ENCODE data around the gene CYP2A13. TPM values are rescaled to one million over a fixed set of nuclear protein-coding genes. Genes with fewer than 3 reads are reported as not detected.
A peak's percentile ranks its signal among the peaks of the same experiment; 100 is the strongest.

The CYP2A13 gene
- total RNA-seq, 1 experiment from 2014 or later: 0.63 TPM

- H2AFZ ChIP-seq (ENCODE audit: low read length): no peak overlapping the region
- no peak overlapping the region for H2AK5ac ChIP-seq (ENCODE audit: insufficient read length, low read length)
- whole genome bisulfite sequencing (ENCODE audit: extremely low coverage, insufficient read length, low lambda C conversion rate): no CpG with 5 or more reads among the region's 5 CpGs
- no peaks in the 10 kb centered on the region; the same call in 1 of the 2 replicates for H3K4me1 ChIP-seq (ENCODE audit: insufficient read depth, low read length)
- no peaks in the 10 kb centered on the region for H3K79me2 ChIP-seq (ENCODE audit: insufficient read depth, low read length)
- peak overlapping the region; percentile 15 to 42 (median 25); a peak in 3 of 7 replicates for H3K27ac Mint-ChIP-seq
- H2BK120ac ChIP-seq (ENCODE audit: low read depth, low read length, poor library complexity, severe bottlenecking): no peak overlapping the region
- H4K91ac ChIP-seq (ENCODE audit: insufficient read length, low read depth, low read length): no peak overlapping the region
- no peak for TF ChIP-seq CTCF (conservative IDR thresholded peaks at IDR 0.05)
- H3K56ac ChIP-seq (ENCODE audit: insufficient read length, low read depth, low read length): no peak overlapping the region
- no peak overlapping the region for H2BK5ac ChIP-seq (ENCODE audit: insufficient read length, low read length)
- H3K79me1 ChIP-seq (ENCODE audit: insufficient read depth, low read depth, low read length, poor library complexity, severe bottlenecking): no peaks in the 10 kb centered on the region
- no peak overlapping the region for H3K9ac ChIP-seq (ENCODE audit: extremely low read depth, insufficient read length, low read length)
- H3K23me2 ChIP-seq (ENCODE audit: insufficient read length, low read depth, low read length, poor library complexity, severe bottlenecking): no peaks in the 10 kb centered on the region
- no peak overlapping the region for H3K14ac ChIP-seq (ENCODE audit: insufficient read depth, low read length)
- H3K4me1 Mint-ChIP-seq: peaks cover 20 to 60% of the 10 kb centered on the region in 2 experiments
- DNase-seq: no peak
- no peak overlapping the region for H3T11ph ChIP-seq (ENCODE audit: low read length)
- H4K20me1 ChIP-seq (ENCODE audit: control insufficient read depth, insufficient read depth, insufficient read length): no peaks in the 10 kb centered on the region
- no peak overlapping the region for H2BK20ac ChIP-seq (ENCODE audit: low read depth, low read length, poor library complexity, severe bottlenecking)
- no peaks in the 10 kb centered on the region for H3K27me3 ChIP-seq (ENCODE audit: insufficient read depth, low read length)
- H3K27me3 Mint-ChIP-seq (ENCODE audit: low read depth): peaks cover 48% of the 10 kb centered on the region
- H3K4me2 ChIP-seq (ENCODE audit: insufficient read depth, insufficient read length, low read length): no peak overlapping the region
- no peak overlapping the region for H3K27ac ChIP-seq (ENCODE audit: insufficient read length, low read depth, low read length)
- H4K8ac ChIP-seq (replicated peaks; ENCODE audit: insufficient read length, low read depth, low read length): no peak overlapping the region
- no peak overlapping the region for H2BK15ac ChIP-seq (ENCODE audit: low read depth, low read length)
- no peak overlapping the region for H3K23ac ChIP-seq (ENCODE audit: insufficient read length, low read depth, low read length)
- H3K9me3 Mint-ChIP-seq: peaks cover 0 to 3% of the 10 kb centered on the region in 2 experiments; a peak in 2 of 5 replicates
- H2BK12ac ChIP-seq (ENCODE audit: insufficient read length, low read depth, low read length): no peak overlapping the region
- no peak overlapping the region for H3K18ac ChIP-seq (ENCODE audit: insufficient read length, low read depth, low read length)
- H4K5ac ChIP-seq (ENCODE audit: insufficient read length, low read depth, low read length): no peak overlapping the region
- H3K9me3 ChIP-seq (ENCODE audit: control insufficient read depth, low read depth, low read length): no peaks in the 10 kb centered on the region
- no peak overlapping the region for H3K4ac ChIP-seq (ENCODE audit: low read depth, low read length)
- H3K36me3 Mint-ChIP-seq (ENCODE audit: insufficient read depth in 1 of 3, low read depth in 3 of 3): no peaks in the 10 kb centered on the region
- no peak overlapping the region; a peak in 1 of 5 replicates for H3K4me3 Mint-ChIP-seq
Measured at GRCh38 chr19:41131186-41131585, 42.9 kb downstream of the CYP2A13 start.
